GM12878 (cell line): ENCODE data around the gene DNAJC3. TPM values are rescaled to one million over a fixed set of nuclear protein-coding genes. Genes with fewer than 3 reads are reported as not detected.

Experiments
- ATAC-seq: fragments of 200-7000 bp; cut with Tn5 transposase; 3 replicates; pipeline ENCODE4 v1.9.1; 2020; ENCODE audit warnings: mild to moderate bottlenecking, moderate library complexity
- BruUV-seq: library from RNA; stranded (reverse); fragments of 400-500 nt; replicated peaks from 2 replicates; lab custom pipeline; 2021; lab: Mats Ljungman, UMichigan
- CTCF ChIA-PET: fragments of 300-600 bp; sonication (Branson Sonifier 250); formaldehyde crosslinking; extraction: SDS; loops from one replicate; lab custom pipeline; 2021; ENCODE audit warnings: inconsistent platforms; lab: Yijun Ruan, JAX
- POLR2A ChIA-PET: fragments of 350-600 bp; formaldehyde crosslinking; extraction: SDS; loops from one replicate; lab custom pipeline; 2021; ENCODE audit warnings: inconsistent platforms; lab: Charles Lee
- RAD21 ChIA-PET: fragments of 300-600 bp; sonication (Branson Sonifier 250); formaldehyde crosslinking; loops from one replicate; lab custom pipeline; 2023; ENCODE audit warnings: antibody characterized with exemption; ENCODE audit not compliant: unreplicated experiment; lab: Charles Lee
- SMC1A ChIA-PET: fragments of 300-600 bp; sonication (Branson Sonifier 250); formaldehyde crosslinking; loops from one replicate; lab custom pipeline; 2023; ENCODE audit not compliant: unreplicated experiment, uncharacterized antibody; lab: Charles Lee
- DNase-seq: peaks from one replicate; pipeline ENCODE4 v3.0.0-alpha.2; 2011; ENCODE audit warnings: low read depth, low spot score
- FAIRE-seq: peaks from 3 replicates; lab custom pipeline; 2011; peaks lifted over from hg19 to GRCh38; lab: Jason Lieb, UNC
- H2AFZ ChIP-seq: 2 replicates; pipeline ENCODE4 v1.6.0; 2011; ENCODE audit warnings: low read depth, low read length, control low read depth; ENCODE audit not compliant: control insufficient read depth
- H3K27ac ChIP-seq: 2 replicates; pipeline ENCODE4 v1.5.1; 2011; ENCODE audit warnings: control low read depth; ENCODE audit not compliant: control insufficient read depth, insufficient read depth
- H3K27me3 ChIP-seq, 2 experiments: replicated peaks in 1 of 2; 2 replicates each; pipeline versions ENCODE4 v1.6.0 to v1.6.1; 2011; ENCODE audit warnings: low read length in 1 of 2; ENCODE audit not compliant: control insufficient read depth in 2 of 2, insufficient read depth in 2 of 2
- H3K36me3 ChIP-seq, 2 experiments: 2 replicates each; pipeline ENCODE4 v1.5.1; 2011; ENCODE audit warnings: low read length in 1 of 2; ENCODE audit not compliant: control insufficient read depth in 2 of 2, insufficient read depth in 2 of 2
- H3K4me1 ChIP-seq: 2 replicates; pipeline ENCODE4 v1.6.1; 2011; ENCODE audit warnings: mild to moderate bottlenecking, low read length, moderate library complexity, mixed read lengths; ENCODE audit not compliant: control insufficient read depth, insufficient read depth
- H3K4me2 ChIP-seq: 2 replicates; pipeline ENCODE4 v1.6.0; 2011; ENCODE audit warnings: control low read depth; ENCODE audit not compliant: control insufficient read depth, insufficient read depth
- H3K4me3 ChIP-seq: fragments of 200-600 bp; sonication (generic); 2 replicates; pipeline ENCODE4 v1.5.1; 2016
- H3K79me2 ChIP-seq: 2 replicates; pipeline ENCODE4 v1.6.0; 2011; ENCODE audit warnings: low read length; ENCODE audit not compliant: control insufficient read depth, insufficient read depth
- H3K9ac ChIP-seq: 2 replicates; pipeline ENCODE4 v1.8.0; 2011; ENCODE audit warnings: low read length, control low read depth, mixed read lengths; ENCODE audit not compliant: control insufficient read depth, insufficient read depth
- H3K9me3 ChIP-seq: replicated peaks from 3 replicates; pipeline ENCODE4 v1.5.1; 2011; ENCODE audit warnings: mild to moderate bottlenecking, low read length; ENCODE audit not compliant: control insufficient read depth, insufficient read depth
- H4K20me1 ChIP-seq: 2 replicates; pipeline ENCODE4 v1.6.0; 2011; ENCODE audit not compliant: control insufficient read depth, insufficient read depth
- ESRRA ChIP-seq: IDR thresholded peaks from 2 replicates; pipeline ENCODE4 v1.6.1; 2012; ENCODE audit warnings: mild to moderate bottlenecking, low read length, improper control_type of control experiment
- GABPA ChIP-seq: IDR thresholded peaks from 2 replicates; pipeline ENCODE4 v1.6.1; 2014; ENCODE audit warnings: antibody characterized with exemption, low read depth, mild to moderate bottlenecking, inconsistent platforms
- HDGF ChIP-seq: fragments of 450-650 bp; IDR thresholded peaks from 2 replicates; pipeline ENCODE4 v1.6.1; 2016; ENCODE audit warnings: antibody characterized with exemption
- IRF4 ChIP-seq: IDR thresholded peaks from 2 replicates; pipeline ENCODE4 v1.6.1; 2011; ENCODE audit warnings: low read depth, low read length
- MEF2A ChIP-seq: IDR thresholded peaks from 2 replicates; pipeline ENCODE4 v1.6.1; 2011; ENCODE audit warnings: low read depth, mild to moderate bottlenecking, low read length, moderate library complexity; ENCODE audit not compliant: insufficient read depth
- PAX5 ChIP-seq: IDR thresholded peaks from 2 replicates; pipeline ENCODE4 v1.6.1; 2011; ENCODE audit warnings: low read depth, low read length, borderline replicate concordance
- POLR2AphosphoS5 ChIP-seq: IDR thresholded peaks from 2 replicates; pipeline ENCODE4 v1.6.1; 2011; ENCODE audit warnings: mild to moderate bottlenecking, low read length, inconsistent platforms
- SIN3A ChIP-seq: IDR thresholded peaks from 2 replicates; pipeline ENCODE4 v1.6.1; 2012; ENCODE audit warnings: low read depth, low read length, improper control_type of control experiment
- TCF3 ChIP-seq: IDR thresholded peaks from 2 replicates; pipeline ENCODE4 v1.6.1; 2012; ENCODE audit warnings: low read depth, mild to moderate bottlenecking, low read length, borderline replicate concordance; ENCODE audit not compliant: insufficient read depth
- WGBS: methylation state at CpG from one replicate; pipeline ENCODE4 v1.1.6; 2016; ENCODE audit warnings: low lambda C conversion rate; ENCODE audit not compliant: insufficient replicate concordance, insufficient coverage; ENCODE audit errors: missing lambda C conversion rate; 5-methylcytosine and 5-hydroxymethylcytosine counted together
- in situ Hi-C: fragments of 300-500 bp; cut with MboI; formaldehyde crosslinking; loops from 9 replicates; pipeline ENCODE4 v1.14.3; 2018; ENCODE audit warnings: mixed read lengths
- intact Hi-C: fragments of 100-400 bp; cut with micrococcal nuclease; formaldehyde crosslinking; loops from one replicate; pipeline ENCODE4 v1.14.2; 2022; ENCODE audit not compliant: unreplicated experiment
- polyA plus RNA-seq, 11 experiments: library from polyadenylated mRNA; depleted of rRNA in 4 of 11; unstranded in 6 of 11; stranded (reverse) in 5 of 11; fragments of >200 nt; fragmentation: Nextera tagmentation in 4 of 11; fragmentation: Illumina TruSeq in 1 of 11; extraction: Ambion mirVana in 4 of 11; extraction: Trizol in 1 of 11; gene quantifications; 1 replicate in 1 of 11; 2 replicates in 10 of 11; pipeline versions ENCODE4 v1.2.1 to v1.2.3, GENCODE V29; 2011 to 2016; ENCODE audit warnings: inconsistent platforms in 2 of 11, missing spikeins in 2 of 11, low read depth in 1 of 11
- total RNA-seq, 4 experiments: library from RNA; depleted of rRNA in 3 of 4; stranded (reverse); fragments of >200 nt in 3 of 4; fragmentation: Illumina TruSeq in 1 of 4; extraction: Trizol in 1 of 4; gene quantifications; 2 replicates each; pipeline versions ENCODE4 v1.2.1 to v1.2.3, GENCODE V29; 2013 to 2021
- TF ChIP-seq, protein P1 (sequence below): fragments of 450-650 bp; IDR thresholded peaks from 2 replicates; pipeline ENCODE4 v1.6.1; 2018; ENCODE audit warnings: mild to moderate bottlenecking, low read depth, moderate library complexity; ENCODE audit not compliant: partially characterized antibody
- TF ChIP-seq, protein P2 (sequence below): fragments of 450-650 bp; IDR thresholded peaks from 2 replicates; pipeline ENCODE4 v1.6.1; 2016; ENCODE audit warnings: mild to moderate bottlenecking, moderate library complexity, borderline replicate concordance
- TF ChIP-seq, protein P3 (sequence below): fragments of 450-650 bp; formaldehyde crosslinking; IDR thresholded peaks from 2 replicates; pipeline ENCODE4 v1.5.0; 2022; ENCODE audit warnings: mild to moderate bottlenecking, missing genetic modification characterization
- TF ChIP-seq, protein P4 (sequence below): fragments of 450-650 bp; IDR thresholded peaks from 2 replicates; pipeline ENCODE4 v1.6.1; 2017; ENCODE audit warnings: low read depth, mild to moderate bottlenecking, moderate library complexity

The DNAJC3 gene
- total and polyA plus RNA-seq, 10 of the 15 experiments (the other 5 are each of a cell fraction or from before 2014, with no cell fraction given) = 9.3 to 37.4 (median 19.0) TPM

DNA sequence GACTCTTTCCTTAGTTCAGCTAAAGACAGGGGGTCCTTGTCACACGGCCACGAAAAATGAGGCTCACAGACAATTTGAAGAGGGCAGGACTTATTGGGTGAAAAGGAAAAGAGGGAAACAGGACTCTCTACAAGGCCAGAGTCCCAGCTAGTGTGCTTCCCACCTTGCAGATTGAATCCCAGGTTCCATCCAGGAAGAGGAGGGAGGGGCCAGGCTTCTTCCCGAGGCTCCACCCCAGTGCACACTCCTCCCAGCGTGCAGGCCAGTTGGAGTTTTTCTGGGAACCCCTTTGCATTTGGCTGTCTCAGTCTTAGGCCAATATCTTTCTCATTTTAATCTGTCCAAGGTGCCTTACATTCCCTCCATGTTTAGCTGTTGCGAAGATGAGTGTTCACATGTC lies 106.8 kb downstream of the DNAJC3 start:
- ChIA-PET RAD21 (no interaction called here), POLR2A (no interaction called here), SMC1A (interaction anchor here (0.6 to 1.1 kb wide), 2 partner anchors 9 to 59 kb away, joined by 3 read pairs; no protein-coding TSS in a partner anchor), CTCF (no interaction called here)
- peaks cover 2 to 26% of the 10 kb centered on the region in 2 experiments; a peak in 2 of 4 replicates for H3K36me3 ChIP-seq
- intact Hi-C loops = no loop called here
- no peak overlapping the region for H3K9ac ChIP-seq
- no peak overlapping the region for H3K27ac ChIP-seq
- no peak for DNase-seq
- in situ Hi-C loops = no loop called here
- BruUV-seq = no TSS peak
- H3K4me1 ChIP-seq = no peaks in the 10 kb centered on the region
- no peaks in the 10 kb centered on the region for H3K79me2 ChIP-seq
- H3K9me3 ChIP-seq = no peaks in the 10 kb centered on the region; the same call in 2 of the 3 replicates
- no peak for FAIRE-seq
- H3K27me3 ChIP-seq = no peaks in the 10 kb centered on the region
- H3K4me2 ChIP-seq = no peak overlapping the region
- no peak overlapping the region for H2AFZ ChIP-seq
- no peak overlapping the region for H3K4me3 ChIP-seq
- ATAC-seq = no peak
- 91% methylated on average over 5 of the region's 5 CpGs for WGBS
- H4K20me1 ChIP-seq = no peaks in the 10 kb centered on the region
- TF ChIP-seq TCF3 (no peak), HDGF (no peak), IRF4 (no peak), GABPA (no peak), POLR2AphosphoS5 (no peak), ESRRA (no peak), SIN3A (no peak), PAX5 (no peak), MEF2A (no peak)
- TF ChIP-seq, protein P1, sequence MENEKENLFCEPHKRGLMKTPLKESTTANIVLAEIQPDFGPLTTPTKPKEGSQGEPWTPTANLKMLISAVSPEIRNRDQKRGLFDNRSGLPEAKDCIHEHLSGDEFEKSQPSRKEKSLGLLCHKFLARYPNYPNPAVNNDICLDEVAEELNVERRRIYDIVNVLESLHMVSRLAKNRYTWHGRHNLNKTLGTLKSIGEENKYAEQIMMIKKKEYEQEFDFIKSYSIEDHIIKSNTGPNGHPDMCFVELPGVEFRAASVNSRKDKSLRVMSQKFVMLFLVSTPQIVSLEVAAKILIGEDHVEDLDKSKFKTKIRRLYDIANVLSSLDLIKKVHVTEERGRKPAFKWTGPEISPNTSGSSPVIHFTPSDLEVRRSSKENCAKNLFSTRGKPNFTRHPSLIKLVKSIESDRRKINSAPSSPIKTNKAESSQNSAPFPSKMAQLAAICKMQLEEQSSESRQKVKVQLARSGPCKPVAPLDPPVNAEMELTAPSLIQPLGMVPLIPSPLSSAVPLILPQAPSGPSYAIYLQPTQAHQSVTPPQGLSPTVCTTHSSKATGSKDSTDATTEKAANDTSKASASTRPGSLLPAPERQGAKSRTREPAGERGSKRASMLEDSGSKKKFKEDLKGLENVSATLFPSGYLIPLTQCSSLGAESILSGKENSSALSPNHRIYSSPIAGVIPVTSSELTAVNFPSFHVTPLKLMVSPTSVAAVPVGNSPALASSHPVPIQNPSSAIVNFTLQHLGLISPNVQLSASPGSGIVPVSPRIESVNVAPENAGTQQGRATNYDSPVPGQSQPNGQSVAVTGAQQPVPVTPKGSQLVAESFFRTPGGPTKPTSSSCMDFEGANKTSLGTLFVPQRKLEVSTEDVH = no peak
- TF ChIP-seq, protein P2, sequence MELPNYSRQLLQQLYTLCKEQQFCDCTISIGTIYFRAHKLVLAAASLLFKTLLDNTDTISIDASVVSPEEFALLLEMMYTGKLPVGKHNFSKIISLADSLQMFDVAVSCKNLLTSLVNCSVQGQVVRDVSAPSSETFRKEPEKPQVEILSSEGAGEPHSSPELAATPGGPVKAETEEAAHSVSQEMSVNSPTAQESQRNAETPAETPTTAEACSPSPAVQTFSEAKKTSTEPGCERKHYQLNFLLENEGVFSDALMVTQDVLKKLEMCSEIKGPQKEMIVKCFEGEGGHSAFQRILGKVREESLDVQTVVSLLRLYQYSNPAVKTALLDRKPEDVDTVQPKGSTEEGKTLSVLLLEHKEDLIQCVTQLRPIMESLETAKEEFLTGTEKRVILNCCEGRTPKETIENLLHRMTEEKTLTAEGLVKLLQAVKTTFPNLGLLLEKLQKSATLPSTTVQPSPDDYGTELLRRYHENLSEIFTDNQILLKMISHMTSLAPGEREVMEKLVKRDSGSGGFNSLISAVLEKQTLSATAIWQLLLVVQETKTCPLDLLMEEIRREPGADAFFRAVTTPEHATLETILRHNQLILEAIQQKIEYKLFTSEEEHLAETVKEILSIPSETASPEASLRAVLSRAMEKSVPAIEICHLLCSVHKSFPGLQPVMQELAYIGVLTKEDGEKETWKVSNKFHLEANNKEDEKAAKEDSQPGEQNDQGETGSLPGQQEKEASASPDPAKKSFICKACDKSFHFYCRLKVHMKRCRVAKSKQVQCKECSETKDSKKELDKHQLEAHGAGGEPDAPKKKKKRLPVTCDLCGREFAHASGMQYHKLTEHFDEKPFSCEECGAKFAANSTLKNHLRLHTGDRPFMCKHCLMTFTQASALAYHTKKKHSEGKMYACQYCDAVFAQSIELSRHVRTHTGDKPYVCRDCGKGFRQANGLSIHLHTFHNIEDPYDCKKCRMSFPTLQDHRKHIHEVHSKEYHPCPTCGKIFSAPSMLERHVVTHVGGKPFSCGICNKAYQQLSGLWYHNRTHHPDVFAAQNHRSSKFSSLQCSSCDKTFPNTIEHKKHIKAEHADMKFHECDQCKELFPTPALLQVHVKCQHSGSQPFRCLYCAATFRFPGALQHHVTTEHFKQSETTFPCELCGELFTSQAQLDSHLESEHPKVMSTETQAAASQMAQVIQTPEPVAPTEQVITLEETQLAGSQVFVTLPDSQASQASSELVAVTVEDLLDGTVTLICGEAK = no peak
- TF ChIP-seq, protein P3, sequence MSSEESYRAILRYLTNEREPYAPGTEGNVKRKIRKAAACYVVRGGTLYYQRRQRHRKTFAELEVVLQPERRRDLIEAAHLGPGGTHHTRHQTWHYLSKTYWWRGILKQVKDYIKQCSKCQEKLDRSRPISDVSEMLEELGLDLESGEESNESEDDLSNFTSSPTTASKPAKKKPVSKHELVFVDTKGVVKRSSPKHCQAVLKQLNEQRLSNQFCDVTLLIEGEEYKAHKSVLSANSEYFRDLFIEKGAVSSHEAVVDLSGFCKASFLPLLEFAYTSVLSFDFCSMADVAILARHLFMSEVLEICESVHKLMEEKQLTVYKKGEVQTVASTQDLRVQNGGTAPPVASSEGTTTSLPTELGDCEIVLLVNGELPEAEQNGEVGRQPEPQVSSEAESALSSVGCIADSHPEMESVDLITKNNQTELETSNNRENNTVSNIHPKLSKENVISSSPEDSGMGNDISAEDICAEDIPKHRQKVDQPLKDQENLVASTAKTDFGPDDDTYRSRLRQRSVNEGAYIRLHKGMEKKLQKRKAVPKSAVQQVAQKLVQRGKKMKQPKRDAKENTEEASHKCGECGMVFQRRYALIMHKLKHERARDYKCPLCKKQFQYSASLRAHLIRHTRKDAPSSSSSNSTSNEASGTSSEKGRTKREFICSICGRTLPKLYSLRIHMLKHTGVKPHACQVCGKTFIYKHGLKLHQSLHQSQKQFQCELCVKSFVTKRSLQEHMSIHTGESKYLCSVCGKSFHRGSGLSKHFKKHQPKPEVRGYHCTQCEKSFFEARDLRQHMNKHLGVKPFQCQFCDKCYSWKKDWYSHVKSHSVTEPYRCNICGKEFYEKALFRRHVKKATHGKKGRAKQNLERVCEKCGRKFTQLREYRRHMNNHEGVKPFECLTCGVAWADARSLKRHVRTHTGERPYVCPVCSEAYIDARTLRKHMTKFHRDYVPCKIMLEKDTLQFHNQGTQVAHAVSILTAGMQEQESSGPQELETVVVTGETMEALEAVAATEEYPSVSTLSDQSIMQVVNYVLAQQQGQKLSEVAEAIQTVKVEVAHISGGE (CRISPR knock-in tag) = no peak
- TF ChIP-seq, protein P4, sequence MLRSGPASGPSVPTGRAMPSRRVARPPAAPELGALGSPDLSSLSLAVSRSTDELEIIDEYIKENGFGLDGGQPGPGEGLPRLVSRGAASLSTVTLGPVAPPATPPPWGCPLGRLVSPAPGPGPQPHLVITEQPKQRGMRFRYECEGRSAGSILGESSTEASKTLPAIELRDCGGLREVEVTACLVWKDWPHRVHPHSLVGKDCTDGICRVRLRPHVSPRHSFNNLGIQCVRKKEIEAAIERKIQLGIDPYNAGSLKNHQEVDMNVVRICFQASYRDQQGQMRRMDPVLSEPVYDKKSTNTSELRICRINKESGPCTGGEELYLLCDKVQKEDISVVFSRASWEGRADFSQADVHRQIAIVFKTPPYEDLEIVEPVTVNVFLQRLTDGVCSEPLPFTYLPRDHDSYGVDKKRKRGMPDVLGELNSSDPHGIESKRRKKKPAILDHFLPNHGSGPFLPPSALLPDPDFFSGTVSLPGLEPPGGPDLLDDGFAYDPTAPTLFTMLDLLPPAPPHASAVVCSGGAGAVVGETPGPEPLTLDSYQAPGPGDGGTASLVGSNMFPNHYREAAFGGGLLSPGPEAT = no peak
